Measurements from ENCODE around the gene HSD17B4.
A peak's percentile ranks its signal among the peaks of the same experiment; 100 is the strongest.

GRCh38 chr5:119468286-119468685, 16.0 kb downstream of the HSD17B4 start:
- no peak for TF ChIP-seq CTCF (IDR thresholded peaks at IDR 0.05 in 2 of 3, conservative IDR thresholded peaks at IDR 0.05 in 1 of 3; ENCODE audit: borderline replicate concordance in 1 of 3, insufficient read depth in 1 of 3, low read depth in 2 of 3, low read length in 2 of 3)
- TF ChIP-seq EZH2 (IDR thresholded peaks at IDR 0.05): no peak
- no peak for TF ChIP-seq POLR2A (IDR thresholded peaks at IDR 0.05; ENCODE audit: borderline replicate concordance, extremely low read depth, insufficient read depth, insufficient read length)
- no peak for TF ChIP-seq EGR1 (IDR thresholded peaks at IDR 0.05; ENCODE audit: low read depth)
- no peak for TF ChIP-seq MAX (IDR thresholded peaks at IDR 0.05)
- no peak for TF ChIP-seq EZH2phosphoT487 (IDR thresholded peaks at IDR 0.05; ENCODE audit: borderline replicate concordance)
- TF ChIP-seq SIN3A (IDR thresholded peaks at IDR 0.05; ENCODE audit: low read depth): no peak
- no peak for TF ChIP-seq YY1 (IDR thresholded peaks at IDR 0.05; ENCODE audit: extremely low read depth, insufficient replicate concordance, low read depth, low read length)
- TF ChIP-seq CEBPB (IDR thresholded peaks at IDR 0.05; ENCODE audit: low read depth): no peak
- TF ChIP-seq POLR2AphosphoS5 (IDR thresholded peaks at IDR 0.05; ENCODE audit: low read depth, low read length): no peak
- peak; percentile 33; the same call in 1 of the 2 replicates for TF ChIP-seq CBX3 (IDR thresholded peaks at IDR 0.05; ENCODE audit: low read depth)
- TF ChIP-seq ZBTB33 (IDR thresholded peaks at IDR 0.05; ENCODE audit: extremely low read depth, insufficient replicate concordance, low read length): no peak
- TF ChIP-seq FOSL1 (IDR thresholded peaks at IDR 0.05; ENCODE audit: low read depth): no peak

Measured in HCT116 (cell line).